Sciatic nerve (tissue), 2 donors: ENCODE data around the gene CASTOR2. TPM values are rescaled to one million over a fixed set of nuclear protein-coding genes. Genes with fewer than 3 reads are reported as not detected.
A peak's percentile ranks its signal among the peaks of the same experiment; 100 is the strongest.
"Not testable (repeated sequence)": the region's sequence is repeated elsewhere in the genome, so short reads cannot be mapped to it uniquely, and the experiment has no call there.

Source experiments
- ATAC-seq: fragments of 200-7000 bp; cut with Tn5 transposase; one replicate; pipeline ENCODE4 v1.9.1; 2020; ENCODE audit warnings: mild to moderate bottlenecking, moderate library complexity
- DNase-seq: peaks from one replicate; pipeline ENCODE4 v3.0.0-alpha.2; 2020; ENCODE audit warnings: low spot score
- intact Hi-C: fragments of 100-400 bp; cut with DNase I; formaldehyde crosslinking; loops from one replicate; pipeline ENCODE4 v1.14.2; 2022
- total RNA-seq: library from RNA; stranded (reverse); fragmentation: NEBNext Ultra II Directional; extraction: Animal tissue kit (Norgen Biotek cat#: 25700); gene quantifications from one replicate; pipeline ENCODE4 v1.2.1, GENCODE V29; 2021
- donor health status: DM: no; HTN: no; CAD: no.
- donor health status: DM: no; HTN: no; CAD: no.

The CASTOR2 gene
- total RNA-seq, 1 donor from 2014 or later, result 16.0 TPM

DNA sequence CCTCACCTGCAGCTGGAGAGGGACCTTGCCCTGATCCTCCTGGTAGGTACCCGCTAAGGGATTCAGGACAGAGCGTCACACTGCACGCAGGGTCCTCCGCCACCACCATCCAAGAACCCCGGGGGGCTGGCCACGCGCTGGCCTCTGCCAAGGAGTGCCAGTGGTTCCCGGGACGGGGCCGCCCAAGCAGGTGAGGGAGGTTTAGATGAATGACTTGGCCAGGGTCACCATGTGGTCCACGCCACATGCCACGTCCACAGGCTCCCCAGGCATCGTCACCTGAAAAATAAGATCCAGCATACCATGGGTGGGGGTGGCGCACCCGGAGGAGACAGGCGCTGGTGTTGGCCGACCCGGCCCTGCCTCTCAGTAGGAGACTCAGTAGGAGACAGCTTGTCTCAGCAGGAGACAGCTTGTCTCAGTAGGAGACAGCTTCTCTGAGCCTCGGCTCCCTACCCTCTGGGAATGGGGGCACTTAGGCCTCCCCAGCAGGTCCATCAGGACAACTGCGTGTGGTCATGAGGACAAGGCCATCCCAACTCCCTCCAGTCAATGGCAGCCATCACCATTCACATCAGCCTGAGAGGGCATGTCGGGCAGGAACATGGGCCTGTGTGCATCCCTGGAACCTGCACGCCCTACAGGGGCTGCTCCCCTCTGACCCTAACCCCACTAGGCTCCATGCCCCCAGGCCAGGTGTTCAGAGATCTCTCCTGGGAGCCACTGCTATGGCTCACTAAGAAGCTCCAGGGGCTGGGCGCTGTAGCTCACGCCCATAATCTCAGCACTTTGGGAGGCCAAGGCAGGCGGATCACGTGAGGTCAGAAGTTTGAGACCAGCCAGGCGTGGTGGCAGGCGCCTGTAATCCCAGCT is 78.6 kb downstream of the CASTOR2 start:
- intact Hi-C loops, result no loop called here
- ATAC-seq (peak; percentile 7), DNase-seq (no peak)

DNA sequence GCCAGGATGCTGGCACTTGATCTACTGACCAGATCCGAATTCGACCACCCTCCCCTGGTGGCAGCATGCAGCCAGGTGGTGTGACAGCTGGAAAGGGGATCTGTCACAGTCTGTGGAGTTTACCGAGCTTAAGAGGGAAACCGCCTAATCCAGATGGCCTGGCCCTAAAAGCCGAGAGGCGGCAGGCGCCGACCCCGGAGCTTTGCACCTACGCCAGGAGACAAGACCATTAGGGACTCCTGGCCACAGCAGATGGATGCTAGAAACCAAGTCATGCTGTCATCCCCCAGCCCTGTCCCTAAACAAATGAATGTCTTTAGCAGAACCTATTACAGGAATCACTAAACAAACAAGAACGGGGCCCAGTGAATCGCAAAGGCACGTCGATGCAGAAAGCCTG is 81.4 kb downstream of the CASTOR2 start:
- ATAC-seq (no peak), DNase-seq (no peak)
- intact Hi-C loops, result no loop called here

DNA sequence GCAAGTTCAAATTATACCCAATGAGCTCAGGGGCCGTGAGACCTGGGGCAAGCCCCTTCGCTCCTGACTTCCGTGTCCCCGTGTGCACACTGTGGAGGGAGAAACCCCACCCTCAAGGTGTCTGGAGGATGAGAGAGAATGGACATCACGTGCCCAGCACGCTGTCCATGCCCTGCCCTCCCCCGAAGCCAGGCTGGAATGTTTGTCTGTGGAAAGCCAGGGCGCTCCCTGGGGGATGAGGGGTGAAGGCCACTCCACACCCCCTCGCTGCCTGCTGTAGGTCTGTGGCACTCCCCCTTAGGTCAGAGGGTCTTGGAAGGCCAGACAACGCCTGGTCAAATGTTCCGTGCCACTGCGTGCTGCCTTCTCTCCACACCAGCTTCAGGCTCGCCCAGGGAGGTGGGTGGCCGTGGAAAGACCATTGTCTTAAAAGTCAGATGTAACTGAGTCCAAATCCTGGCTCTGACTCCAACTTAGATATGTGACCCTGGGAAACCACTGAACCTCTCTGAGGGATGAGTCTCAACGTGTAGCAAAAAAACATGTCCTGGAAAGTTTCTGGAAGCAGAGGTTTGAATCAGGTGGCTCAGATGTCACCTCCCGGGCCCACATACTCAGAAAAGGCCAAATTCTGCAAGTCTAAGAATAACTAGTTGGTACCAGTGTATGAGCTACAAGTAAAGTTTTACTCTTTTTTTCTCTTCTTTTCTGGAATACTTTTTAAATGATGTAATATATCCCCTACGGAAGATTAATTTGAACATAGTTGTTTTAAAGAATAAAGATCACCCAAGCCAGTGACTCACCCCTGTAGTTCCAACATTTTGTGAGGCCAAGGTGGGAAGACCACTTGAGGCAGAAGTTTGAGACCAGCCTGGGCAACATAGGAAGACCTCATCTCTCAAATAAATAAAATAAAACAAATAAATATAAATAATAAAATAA is 84.2 kb downstream of the CASTOR2 start:
- intact Hi-C loops, result no loop called here
- DNase-seq, result no peak
- ATAC-seq, result peak; percentile 54

DNA sequence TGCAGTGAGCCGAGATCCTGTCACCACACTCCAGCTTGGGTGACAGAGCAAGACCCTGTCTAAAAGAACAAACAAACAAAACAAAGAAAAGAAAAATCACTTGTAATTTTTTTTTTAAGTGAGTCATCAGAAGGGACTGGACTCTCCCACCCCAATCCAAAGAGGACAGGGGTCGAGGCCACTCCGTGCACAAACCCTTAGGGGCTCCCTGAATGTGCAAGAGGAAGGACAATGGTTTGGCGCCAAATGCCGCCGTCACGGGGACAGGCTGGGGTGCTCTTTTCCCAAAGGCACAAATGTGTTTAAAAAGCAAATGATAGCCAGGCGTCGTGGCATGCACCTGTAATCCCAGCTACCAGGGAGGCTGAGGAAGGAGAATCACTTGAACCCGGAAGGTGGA is 85.3 kb downstream of the CASTOR2 start:
- DNase-seq, result no peak
- intact Hi-C loops, result no loop called here
- ATAC-seq, result no peak

DNA sequence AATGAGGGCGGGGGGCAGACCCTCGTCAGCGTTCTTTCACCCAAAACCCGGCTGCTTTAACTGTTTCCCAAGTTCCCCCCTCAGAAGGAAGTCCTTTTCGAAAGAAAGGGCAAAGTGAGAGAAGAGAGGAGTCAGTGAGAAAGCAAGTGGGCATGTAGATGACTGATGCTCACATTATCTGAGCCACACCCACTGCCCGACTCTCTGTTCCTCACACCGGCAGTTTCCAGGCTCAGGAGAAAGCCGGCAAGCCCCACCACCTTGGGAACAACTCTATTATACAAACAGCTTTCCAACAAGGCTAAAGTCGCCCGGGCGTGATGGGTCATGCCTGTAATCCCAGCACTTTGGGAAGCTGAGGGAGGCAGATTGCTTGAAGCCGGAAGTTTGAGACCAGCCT is 86.0 kb downstream of the CASTOR2 start:
- intact Hi-C loops, result no loop called here
- ATAC-seq (no peak), DNase-seq (no peak)

DNA sequence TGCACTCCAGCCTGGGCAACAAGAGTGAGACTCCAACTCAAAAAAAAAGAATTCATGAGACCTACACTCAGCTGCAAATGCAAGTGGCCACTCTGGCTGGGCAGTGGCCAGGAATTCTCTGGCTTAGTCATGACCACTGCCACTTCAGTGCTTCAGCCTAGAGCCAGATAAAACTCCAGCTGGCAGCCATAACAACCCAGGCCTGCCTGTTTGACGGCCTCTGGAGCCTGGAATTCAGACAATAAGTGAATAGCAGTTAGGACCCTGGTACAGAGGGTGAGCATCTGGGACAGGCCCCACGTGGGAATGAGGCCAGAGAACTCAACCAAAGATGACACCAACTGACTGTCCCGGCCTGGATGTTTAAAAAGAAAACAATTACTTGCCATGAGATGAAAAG is 90.2 kb downstream of the CASTOR2 start:
- DNase-seq, result no peak
- ATAC-seq, result peak; percentile 14
- intact Hi-C loops, result no loop called here

DNA sequence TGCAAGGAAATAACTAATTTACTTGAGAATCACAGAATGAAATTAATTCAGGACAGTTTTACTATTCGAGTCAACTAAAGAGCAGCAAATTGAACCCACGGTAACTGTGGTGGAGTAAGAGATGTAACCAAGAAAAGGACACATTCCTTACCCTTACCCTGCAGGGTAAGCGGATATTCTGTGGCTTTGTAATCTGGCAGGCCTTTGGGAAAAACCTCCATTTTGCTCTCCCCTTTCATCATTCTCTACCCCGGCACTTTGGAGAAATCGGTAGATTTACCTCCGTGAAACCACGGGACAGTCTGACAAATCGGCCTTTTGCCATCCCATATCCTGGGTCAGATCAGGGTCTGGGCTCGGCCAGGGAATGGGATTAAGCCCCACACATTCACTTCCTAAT is 90.7 kb downstream of the CASTOR2 start:
- intact Hi-C loops, result no loop called here
- ATAC-seq, result peak; percentile 5
- no peak for DNase-seq

DNA sequence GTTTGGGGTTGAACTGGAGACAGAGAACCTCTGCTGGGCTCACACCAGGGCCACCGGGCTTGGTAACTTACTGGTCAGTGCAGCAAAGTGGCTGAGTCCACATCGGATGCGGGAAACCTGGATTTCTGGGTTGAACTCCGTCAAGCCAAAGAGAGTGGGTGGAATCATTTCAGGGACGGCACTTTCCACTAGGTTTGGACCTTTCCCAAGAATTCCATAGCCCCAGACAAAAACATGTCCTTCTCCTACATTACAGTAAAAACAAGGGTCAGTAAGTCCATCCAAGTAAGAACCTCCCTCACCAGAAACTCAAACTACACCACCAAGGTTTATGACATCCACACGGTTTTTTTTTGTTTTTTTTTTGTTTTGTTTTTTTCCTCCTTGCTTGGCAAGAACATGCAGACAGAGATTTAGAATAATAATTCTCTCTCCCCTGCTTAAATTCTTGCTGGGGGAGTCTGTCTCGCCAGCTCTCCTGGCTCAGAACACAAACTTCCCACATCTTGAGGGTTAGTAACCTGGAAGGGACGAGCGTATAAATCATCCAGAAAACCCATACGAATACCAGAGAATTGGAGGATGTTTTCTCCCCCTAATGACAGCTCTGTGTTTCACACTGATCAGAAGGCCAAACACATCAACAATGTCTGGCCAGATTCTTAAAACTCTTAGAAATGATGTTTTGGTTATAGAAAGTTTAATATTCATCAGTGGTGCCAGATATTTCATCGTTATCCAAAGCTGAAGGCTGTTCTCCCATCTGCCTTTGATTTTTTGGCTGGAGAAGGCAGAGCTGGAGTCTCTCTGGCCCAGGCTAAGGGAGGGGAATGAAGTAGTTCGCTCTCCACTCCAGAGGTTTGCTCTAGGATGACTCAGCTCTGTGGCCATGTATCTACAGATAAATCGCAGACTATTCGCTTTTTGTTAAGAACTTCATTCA is 91.6 kb downstream of the CASTOR2 start:
- no peak for DNase-seq
- intact Hi-C loops, result no loop called here
- peak; percentile 87 for ATAC-seq

DNA sequence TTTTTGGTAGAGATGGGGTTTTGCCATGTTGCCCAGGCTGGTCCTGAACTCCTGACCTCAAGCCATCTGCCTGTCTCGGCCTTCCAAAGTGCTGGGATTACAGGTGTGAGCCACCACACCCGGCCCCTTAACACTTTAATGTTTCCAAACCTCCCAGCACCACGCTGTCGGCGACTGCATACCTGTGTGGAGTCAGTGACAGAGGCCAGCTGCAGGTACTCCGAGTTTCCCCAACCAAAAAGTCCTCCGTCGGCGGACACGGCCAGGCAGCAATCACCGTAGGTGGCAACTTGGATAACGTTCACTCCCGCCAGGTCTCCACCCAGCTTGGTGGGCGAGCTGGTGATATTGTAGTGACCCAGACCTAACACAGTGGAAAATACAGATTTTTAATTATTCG is 93.9 kb downstream of the CASTOR2 start:
- ATAC-seq (no peak), DNase-seq (no peak)
- intact Hi-C loops, result no loop called here

DNA sequence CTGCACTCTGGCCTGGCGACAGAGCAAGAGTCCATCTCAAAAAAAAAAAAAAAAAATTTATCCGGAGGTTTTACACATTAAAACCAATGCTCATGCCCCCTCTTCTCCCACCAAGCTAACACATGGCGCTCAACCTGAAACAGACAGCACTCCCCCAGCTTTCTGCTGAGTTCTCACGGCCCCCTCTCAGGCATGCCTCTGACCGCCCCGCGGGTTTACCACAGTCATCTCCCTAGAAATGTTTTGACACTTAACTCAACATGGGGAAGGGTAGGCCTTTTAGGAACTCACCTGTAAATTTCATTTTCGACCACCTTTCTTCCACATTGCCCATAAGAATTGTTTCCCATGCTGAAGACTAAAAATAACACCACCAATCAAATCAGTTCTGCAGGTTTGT is 99.8 kb downstream of the CASTOR2 start:
- intact Hi-C loops, result no loop called here
- ATAC-seq, result no peak
- DNase-seq, result no peak

DNA sequence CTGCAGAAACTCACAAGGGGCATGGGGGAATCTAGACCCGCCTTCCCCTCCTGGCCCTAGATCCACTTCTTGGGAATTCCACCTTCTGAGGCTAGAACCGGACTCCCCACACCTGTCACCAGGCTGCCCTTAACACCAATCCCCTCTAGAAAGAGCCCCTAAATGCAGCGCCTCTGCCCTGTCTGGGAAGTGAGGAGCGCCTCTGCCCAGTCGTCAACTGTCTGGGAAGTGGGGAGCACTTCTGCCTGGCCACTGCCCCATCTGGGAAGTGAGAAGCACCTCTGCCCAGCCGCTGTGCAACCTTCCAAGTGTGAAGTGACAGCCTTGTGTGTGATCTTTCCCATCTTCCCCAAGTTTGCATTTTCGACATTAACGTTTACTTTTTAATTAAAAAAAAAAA is 100.3 kb downstream of the CASTOR2 start:
- intact Hi-C loops, result no loop called here
- no peak for DNase-seq
- ATAC-seq, result no peak

DNA sequence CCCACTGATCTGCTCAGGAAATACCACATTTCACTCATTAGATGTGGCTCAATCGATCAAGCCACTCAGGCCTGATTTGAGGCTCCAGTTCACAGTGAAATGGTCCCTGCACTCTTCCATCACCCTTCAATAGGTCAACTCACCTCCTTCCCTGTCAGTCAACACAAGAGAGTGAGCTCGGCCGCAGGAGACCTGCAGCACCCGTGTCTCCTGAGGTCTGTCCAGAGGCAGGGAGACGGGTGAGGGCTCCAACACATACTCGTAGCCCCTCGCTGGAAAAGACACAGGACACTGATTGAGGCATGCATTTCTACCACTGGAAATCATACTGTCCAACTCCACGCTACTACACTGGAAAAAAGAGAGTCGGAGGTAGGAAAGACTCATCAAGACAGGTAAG is 102.0 kb downstream of the CASTOR2 start:
- DNase-seq (no peak), ATAC-seq (no peak)

DNA sequence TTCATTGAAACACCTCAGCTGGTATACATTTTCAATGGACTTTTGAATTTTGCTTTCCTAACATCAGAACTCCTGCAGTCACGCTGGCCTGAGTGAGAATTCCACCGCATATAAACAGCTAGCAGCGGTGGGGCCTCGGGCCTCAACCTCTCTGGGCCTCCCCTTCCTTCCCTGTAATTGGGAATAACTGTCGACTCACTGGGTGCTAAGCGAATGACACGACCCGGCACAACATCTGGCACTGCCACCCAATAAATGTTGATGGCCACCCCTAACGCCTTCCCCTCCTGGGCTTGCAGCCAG is 108.4 kb downstream of the CASTOR2 start:
- DNase-seq (no peak), ATAC-seq (no peak)
- intact Hi-C loops, result no loop called here

More for the DNA sequence above, 102.0 kb downstream of the CASTOR2 start:
- intact Hi-C loops, result no loop called here

DNA sequence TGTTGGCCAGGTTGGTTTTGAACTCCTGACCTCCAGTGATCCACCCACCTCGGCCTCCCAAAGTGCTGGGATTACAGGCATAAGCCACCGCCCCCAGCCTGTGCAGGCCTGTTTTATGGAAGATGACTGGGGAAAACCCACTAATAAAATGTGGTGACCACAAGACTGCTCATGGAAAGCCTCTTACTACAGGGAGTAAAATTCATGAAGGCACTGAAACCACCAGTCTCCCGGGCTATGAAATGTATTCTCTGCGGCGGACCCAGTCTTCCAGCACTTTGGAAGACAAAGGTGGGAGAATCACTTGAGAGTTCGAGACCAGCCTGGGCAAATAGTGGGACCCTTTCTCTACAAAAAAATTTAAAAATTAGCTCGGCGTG is 109.7 kb downstream of the CASTOR2 start:
- ATAC-seq, result peak; percentile 5
- DNase-seq, intact Hi-C loops: not testable (repeated sequence)

Other genes with a start within 250 kb of the CASTOR2 start
- gene NCF1, start 190.7 kb upstream of the CASTOR2 start, total RNA-seq, result 15.3 TPM
- gene GTF2IRD2, start 113.1 kb upstream of the CASTOR2 start, total RNA-seq, result 46.5 TPM
- 30.5 TPM for gene RCC1L, start 109.1 kb downstream of the CASTOR2 start, total RNA-seq
- 76.8 TPM for gene GTF2IRD2B, start 127.9 kb downstream of the CASTOR2 start, total RNA-seq